ENCODE measurements around the gene SLC38A8. TPM values are rescaled to one million over a fixed set of nuclear protein-coding genes. Genes with fewer than 3 reads are reported as not detected.

Gene SLC38A8
- total RNA-seq, 1 experiment from 2014 or later = not detected

DNA sequence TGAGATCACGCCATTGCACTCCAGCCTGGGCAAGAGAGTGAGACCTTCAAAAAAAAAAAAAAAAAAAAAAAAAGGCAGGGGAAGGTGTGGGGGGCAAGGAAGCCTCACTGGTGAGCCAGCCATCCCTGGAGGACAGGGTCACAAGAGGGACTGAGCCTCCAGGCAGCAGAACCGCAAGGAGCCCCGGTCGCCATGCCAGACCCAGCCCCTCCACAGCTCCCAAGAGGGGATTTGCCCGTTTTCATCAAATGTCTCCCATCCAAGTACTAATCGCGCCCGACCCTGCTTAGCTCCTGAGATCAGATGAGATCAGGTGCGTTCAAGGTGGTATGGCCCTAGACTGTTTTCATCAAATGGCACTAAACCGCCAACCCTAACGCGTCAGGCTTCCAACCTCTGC is 2.9 kb downstream of the SLC38A8 start:
- in situ Hi-C loops (cut with HindIII; ENCODE audit: low sequenced_read_pairs) = no loop called here
- DNase-seq (ENCODE audit: low spot score) = no peak

DNA sequence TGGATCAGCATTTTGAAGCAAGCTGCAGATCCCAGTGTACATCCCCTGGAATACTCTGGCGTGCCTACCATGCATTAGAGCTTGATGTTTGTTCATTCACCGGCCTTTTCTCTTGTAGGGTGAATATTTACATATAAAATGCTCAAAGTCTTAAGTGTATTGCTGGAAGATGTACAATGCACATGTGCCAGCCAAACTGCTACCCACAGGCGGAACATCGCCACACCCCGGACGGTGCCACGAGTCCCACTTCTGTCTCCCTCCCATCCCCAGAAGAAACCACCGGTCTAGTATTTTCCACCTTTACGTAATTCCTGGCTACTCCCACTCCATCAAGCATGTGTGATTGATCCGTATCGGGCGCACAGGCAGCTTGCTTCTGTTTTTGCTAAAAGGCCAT is 4.1 kb downstream of the SLC38A8 start:
- DNase-seq (ENCODE audit: low spot score) = no peak
- in situ Hi-C loops (cut with HindIII; ENCODE audit: low sequenced_read_pairs) = no loop called here

DNA sequence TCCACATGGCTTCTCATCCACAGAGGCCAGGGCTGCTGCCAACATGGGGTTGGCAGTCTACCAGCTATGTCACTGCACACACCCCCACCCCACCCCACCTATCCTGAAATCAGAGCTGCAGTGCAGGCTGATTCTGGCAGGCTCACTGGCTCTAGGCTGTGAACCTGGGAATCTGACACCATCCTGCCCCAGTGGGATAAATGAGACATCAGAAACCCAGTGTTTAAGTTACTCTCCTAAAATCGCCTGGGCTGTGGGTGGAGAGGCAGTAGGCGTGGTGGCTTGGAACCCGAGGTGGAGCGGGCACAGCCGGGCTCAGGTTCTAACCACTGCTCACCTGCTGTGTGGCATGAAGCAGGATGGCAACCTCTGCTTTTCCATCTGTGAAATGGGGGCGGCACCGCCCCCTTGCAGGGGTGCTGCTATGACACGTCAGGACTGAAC is 5.6 kb downstream of the SLC38A8 start:
- DNase-seq (ENCODE audit: low spot score) = no peak
- in situ Hi-C loops (cut with HindIII; ENCODE audit: low sequenced_read_pairs) = no loop called here

DNA sequence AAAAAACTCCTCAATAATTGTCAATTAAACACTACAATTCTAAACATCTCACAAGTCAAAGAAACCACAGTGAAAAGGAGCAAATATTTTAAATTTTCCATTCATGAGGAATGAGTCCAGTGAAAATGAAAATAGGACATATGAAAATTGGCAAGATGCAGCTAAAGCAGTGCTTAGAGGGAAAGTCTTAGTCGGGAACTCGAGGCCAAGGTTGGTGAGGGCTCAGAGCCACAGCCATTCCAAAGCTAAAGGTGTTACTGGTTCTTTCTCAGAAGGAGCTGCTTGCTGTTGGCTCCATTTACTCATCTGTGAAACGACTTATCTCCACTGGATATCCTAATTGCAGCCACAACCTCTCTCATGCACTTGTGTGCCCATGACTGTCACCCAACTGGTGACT is 6.5 kb downstream of the SLC38A8 start:
- in situ Hi-C loops (cut with HindIII; ENCODE audit: low sequenced_read_pairs) = no loop called here
- no peak for DNase-seq (ENCODE audit: low spot score)

DNA sequence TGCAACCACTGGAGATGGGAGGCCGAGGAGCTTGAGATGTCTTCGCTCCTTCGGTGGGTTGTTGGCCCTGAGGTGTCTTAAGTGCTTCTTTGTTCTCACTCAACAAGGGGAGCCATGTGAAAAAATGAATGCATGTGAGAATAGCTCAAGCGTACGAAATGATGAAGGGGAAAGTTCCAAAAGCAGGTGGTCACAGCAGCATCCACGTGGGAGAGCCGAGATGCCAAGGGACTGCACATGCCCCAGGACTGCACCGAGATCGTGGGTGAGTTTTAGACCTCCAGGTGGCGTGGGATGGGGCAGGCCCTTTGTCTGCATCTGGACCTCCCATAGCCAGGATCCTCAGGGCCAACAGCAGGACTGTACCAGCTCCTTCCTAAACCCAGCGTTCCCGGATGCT is 8.1 kb downstream of the SLC38A8 start:
- in situ Hi-C loops (cut with HindIII; ENCODE audit: low sequenced_read_pairs) = no loop called here
- no peak for DNase-seq (ENCODE audit: low spot score)

DNA sequence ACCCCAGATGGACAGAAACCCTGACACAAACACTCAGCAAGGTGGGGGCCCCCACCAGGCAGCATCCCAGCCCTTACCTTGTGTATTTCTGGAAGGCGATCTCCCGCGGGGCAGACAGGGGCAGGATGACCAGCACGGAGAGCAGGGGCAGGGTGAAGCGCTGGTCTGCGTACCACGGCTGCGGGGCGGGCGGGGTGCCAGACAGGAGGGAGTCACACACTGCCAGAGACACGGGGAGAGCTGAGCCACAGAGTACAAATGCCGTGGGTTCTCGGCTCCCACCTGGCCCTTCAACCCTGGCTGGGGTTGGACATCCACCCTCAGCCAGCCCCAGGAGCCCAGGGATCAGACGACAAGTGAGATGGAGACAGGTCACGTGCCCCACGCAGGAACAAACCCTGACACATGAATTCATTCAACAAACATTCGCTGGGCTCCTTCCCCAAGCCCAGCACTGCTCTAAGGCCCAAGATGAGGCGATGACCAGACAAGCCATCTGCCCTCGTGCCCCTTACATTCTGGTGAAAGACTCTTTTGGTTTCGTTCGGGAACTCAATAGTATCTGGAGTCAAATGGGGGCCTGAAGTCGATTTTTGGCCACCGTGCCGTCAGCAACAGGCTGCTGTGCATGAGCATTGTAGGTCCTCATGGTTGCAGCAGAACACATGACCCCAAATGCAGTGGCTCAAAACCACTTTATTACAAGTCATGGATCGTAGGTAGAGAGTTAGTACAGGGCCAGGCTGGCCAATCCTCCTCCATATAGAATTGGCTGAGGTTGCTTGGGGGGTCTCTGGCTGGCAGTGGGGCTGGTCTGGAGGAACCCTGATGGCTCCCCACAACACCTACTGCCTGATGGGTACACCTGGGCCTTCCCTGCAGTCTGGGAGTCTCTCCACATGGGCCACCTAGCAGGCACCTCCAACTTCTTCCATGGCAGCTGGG is 9.1 kb downstream of the SLC38A8 start:
- no peak for DNase-seq (ENCODE audit: low spot score)
- in situ Hi-C loops (cut with HindIII; ENCODE audit: low sequenced_read_pairs) = no loop called here

DNA sequence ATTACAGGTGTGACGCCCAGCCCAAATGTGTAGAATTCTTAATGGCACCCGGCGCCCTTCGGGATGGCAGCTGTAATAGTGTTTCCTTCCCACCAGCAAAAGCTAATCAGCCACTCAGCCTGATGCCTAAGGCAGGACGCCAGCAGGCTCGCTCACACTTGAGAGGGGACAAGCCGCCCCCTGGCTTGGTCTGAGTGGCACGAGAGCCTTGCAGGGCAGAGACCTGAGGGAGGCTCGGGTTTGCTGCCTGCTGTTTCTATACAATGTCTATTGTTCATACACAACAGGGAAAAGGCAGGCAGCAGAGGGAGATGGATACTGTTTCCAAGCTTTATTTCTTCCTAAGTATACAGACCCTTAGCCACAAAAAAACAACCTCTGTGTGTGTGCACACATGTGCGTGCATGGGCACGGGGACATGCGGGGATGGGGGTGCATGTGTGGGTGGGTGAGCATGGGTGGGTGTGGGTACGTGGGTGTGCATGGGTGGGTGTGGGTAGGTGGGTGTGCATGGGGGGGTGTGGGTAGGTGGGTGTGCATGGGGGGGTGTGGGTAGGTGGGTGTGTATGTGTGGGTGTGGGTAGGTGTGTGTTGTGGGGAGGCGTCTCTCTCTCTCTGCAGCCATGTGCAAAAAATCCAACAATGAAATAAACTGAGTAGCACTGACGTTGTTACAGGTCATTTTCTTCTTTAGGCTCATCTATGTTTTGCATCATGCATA is 10.0 kb downstream of the SLC38A8 start:
- in situ Hi-C loops (cut with HindIII; ENCODE audit: low sequenced_read_pairs) = no loop called here
- DNase-seq (ENCODE audit: low spot score) = no peak

DNA sequence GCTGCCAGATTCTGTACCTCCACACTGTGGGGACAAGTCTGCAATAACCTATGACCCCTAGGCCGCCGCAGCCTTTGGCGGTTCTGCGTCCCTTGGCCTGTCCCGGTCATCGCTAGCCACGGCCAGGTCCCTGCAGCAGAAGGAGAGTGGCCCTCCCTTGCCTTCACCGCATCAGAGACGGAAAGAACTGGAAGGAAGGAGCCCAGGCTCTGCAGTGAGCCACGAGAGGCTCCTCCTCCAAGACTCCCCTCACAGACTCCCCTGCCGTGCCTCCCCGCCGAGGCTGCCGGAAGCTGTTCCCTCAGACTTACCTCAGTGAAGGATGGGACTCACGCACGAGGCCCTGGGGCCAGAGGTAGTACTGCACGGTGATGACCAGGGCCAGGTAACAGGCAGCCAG is 11.0 kb downstream of the SLC38A8 start:
- in situ Hi-C loops (cut with HindIII; ENCODE audit: low sequenced_read_pairs) = no loop called here
- no peak for DNase-seq (ENCODE audit: low spot score)

DNA sequence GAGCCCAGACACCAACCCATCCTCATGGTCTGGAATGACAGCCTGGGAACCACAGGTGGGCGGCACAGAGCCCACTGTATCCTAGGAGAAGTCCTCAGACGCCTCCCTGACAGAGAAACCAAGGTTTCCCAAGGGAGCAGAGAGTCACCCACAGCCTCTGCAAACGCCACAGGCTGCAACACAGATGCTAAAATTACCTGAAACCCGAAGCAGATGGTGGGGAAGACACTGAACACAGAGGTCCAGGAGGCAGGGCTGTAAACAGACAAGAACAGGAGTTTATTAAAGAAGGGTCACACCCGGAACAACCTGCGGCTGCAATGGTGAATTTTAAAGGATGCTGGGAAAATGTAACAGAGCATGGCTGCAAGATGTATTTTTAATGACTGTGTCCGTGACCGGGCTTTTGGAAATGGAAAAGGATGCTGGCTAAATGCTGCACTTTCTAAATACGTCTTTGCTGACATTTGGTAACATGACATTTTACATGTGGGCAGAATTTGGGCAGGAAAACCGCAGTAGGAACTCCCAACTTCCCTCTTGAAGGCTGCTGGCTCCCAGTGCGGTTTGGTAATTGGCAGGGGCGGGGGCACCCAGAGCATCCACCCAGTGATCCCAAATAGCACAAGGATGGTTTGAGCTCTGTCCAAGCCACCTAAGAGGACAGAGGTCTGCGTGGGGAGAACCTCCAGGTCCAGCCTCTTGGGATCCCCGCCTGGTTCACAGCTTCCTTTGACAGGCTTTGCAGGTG is 13.1 kb downstream of the SLC38A8 start:
- DNase-seq (ENCODE audit: low spot score) = no peak
- in situ Hi-C loops (cut with HindIII; ENCODE audit: low sequenced_read_pairs) = no loop called here

DNA sequence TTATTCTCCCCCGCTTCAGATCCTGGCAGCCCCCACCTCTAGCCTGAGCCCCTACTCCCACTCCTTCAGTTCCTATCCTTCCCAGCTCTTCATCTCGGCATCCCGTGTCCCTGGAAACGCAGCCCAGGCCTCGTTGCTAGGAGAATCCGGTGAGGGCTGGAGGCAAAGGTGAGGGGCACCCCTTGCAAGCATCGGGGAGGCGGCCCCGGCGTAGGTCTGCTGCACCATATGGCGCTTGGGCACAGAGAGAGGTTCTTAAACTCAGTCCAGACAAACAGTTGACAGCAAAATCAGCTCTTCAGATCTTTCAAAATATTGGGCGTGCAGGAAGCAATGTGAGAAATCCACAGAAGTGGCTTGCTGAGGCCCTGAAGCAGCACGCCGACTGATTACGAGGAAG is 15.0 kb downstream of the SLC38A8 start:
- peak; percentile 49 for DNase-seq (ENCODE audit: low spot score)
- in situ Hi-C loops (cut with HindIII; ENCODE audit: low sequenced_read_pairs) = no loop called here

DNA sequence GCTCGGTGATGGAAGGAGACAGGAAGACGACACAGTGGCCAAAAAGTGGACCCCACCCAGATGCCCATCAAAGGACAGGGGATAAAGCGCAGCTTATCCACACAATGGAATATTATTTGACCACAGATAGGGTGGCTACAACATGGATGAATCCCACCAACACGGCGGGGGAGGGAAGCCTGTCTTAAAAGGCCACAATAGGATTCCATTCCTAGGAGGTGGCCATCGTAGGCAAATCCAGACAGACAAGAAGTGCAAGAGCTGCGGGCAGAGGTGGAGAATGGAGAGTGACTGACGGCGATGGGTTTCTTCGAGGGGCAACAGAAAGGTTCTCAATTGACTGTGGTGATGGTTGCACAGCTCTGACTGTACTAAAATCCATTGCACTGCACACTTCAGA is 16.0 kb downstream of the SLC38A8 start:
- DNase-seq (ENCODE audit: low spot score) = no peak
- in situ Hi-C loops (cut with HindIII; ENCODE audit: low sequenced_read_pairs) = no loop called here

DNA sequence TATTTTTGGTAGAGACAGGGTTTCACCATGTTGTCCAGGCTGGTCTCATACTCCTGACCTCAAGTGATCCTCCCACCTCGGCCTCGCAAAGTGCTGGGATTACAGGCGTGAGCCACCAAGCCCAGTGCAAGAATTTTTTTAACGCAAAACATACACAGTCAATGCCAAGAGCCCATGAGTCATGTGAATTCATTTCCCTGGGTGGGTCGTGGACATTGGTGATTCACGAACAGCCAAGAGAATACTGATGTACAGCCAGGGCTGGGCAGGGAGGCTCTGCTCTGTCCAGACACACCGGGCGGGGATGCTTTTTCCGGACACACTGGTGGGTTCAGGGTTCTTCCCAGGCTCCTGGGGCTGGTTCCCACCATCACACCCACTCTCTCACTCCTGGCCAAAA is 17.7 kb downstream of the SLC38A8 start:
- DNase-seq (ENCODE audit: low spot score) = no peak
- in situ Hi-C loops (cut with HindIII; ENCODE audit: low sequenced_read_pairs) = no loop called here

DNA sequence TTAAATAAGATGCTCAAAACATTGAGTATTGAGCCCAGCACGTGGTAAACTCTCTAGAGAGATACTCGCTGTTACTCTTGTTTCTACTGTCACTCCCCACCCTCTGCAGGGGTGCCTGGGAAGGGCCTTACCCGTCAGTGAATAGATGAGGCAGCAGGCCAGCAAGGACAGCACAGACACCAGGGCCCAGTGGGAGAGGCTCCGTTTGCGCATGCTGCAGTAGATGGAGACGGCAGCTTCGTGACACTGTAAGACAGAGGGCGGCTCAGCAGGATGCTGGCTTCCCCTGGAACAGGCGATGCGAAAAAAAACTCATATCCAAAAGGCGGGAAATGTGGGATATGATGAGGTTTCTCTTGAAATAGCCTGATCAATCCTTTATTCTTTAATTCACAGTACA is 20.0 kb downstream of the SLC38A8 start:
- in situ Hi-C loops (cut with HindIII; ENCODE audit: low sequenced_read_pairs) = no loop called here
- peak; percentile 90 for DNase-seq (ENCODE audit: low spot score)

DNA sequence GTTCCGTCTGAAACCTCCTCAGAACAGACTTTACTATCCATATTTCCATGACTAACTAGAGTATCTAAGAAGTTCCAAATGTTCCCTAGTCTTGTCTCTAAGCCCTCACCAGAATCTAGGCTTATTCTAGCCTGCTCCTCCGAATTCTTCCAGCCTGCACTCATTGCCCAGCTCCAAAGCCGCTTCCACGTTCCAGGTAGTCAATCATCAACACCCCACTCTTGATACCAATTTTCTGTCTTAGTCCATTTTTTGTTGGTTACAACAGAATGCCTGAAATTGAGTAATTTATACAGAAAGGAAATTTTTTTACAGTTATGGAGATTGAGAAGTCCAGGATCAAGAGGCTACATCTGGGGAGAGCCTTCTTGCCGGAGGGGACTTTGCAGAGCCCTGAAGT is 21.1 kb downstream of the SLC38A8 start:
- DNase-seq (ENCODE audit: low spot score) = no peak
- in situ Hi-C loops (cut with HindIII; ENCODE audit: low sequenced_read_pairs) = no loop called here

DNA sequence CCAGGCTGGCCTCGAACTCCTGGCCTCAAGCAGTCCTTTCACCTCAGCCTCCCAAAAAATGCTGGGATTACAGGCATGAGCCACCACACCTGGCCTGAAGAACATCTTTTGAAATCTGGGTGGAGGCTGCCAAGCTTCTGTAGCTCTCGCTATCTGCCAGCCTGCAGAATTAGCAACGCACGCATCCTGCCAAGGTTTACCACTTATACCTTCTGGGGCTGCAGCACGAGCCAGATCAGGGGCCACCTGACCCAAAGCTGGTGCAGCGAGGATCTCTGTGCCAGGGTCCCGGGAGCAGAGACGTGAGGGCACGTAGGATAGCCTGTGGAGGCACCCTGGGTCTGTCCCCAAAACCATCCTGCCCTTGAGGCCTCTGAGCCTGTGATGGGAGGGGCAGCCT is 22.2 kb downstream of the SLC38A8 start:
- in situ Hi-C loops (cut with HindIII; ENCODE audit: low sequenced_read_pairs) = no loop called here

DNA sequence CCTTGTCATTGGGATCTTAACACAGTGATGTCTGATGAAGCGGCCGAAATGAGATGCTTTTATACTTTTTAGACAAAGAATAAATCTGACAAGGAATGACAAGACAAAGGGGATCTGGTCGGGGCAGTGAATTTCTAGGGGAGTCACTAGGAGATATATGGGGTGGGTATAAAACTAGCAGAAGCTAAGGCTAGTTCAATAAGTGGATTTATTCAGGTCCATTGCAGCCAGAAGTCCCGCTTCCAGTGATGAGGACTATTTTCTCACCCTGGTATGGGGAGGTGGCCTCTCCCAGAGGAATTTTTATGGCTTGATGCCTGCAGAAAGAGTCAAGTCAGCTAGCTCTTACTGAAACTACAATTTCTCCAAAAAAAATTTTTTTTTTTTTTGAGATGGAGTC is 23.9 kb downstream of the SLC38A8 start:
- no peak for DNase-seq (ENCODE audit: low spot score)
- in situ Hi-C loops (cut with HindIII; ENCODE audit: low sequenced_read_pairs) = no loop called here

More for the DNA sequence above, 22.2 kb downstream of the SLC38A8 start:
- peak; percentile 89 for DNase-seq (ENCODE audit: low spot score)

DNA sequence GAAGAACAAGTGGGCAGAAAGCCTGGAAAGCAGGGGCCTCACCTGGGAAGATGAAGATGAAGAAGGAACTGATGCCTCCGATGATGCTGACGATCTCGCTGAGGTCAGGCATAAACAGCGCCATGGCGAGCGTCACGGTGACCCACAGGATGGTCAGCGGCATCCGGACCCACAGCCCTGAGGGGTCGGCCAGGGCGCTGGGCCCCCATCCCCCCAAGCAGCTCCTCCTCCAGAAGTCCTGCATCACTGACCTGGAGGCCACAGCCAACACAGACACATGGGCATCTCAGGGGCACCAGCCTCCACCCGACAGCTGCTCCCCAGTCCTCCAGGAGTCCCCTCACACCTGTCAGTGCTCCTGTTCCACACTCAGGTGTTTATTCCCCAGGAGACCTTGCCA is 26.1 kb downstream of the SLC38A8 start:
- in situ Hi-C loops (cut with HindIII; ENCODE audit: low sequenced_read_pairs) = no loop called here
- DNase-seq (ENCODE audit: low spot score) = no peak

DNA sequence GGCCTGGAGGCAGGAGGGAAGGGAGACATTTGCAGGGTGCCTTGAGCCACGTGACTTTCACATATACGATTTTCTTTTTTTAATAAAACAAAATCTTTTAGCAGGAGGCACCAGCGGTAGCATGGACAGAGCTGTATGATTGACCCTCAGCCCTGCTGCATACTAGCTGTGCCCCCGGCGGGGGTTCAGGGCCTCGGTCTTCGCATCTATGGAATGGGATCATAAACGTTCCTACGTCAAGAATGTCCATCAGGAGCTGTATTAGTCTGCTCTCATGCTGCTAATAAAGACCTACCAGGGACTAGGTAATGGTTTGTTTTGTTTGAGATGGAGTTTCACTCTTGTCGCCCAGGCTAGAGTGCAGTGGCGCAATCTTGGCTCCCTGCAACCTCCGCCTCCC is 27.2 kb downstream of the SLC38A8 start:
- in situ Hi-C loops (cut with HindIII; ENCODE audit: low sequenced_read_pairs) = no loop called here
- DNase-seq (ENCODE audit: low spot score) = no peak

DNA sequence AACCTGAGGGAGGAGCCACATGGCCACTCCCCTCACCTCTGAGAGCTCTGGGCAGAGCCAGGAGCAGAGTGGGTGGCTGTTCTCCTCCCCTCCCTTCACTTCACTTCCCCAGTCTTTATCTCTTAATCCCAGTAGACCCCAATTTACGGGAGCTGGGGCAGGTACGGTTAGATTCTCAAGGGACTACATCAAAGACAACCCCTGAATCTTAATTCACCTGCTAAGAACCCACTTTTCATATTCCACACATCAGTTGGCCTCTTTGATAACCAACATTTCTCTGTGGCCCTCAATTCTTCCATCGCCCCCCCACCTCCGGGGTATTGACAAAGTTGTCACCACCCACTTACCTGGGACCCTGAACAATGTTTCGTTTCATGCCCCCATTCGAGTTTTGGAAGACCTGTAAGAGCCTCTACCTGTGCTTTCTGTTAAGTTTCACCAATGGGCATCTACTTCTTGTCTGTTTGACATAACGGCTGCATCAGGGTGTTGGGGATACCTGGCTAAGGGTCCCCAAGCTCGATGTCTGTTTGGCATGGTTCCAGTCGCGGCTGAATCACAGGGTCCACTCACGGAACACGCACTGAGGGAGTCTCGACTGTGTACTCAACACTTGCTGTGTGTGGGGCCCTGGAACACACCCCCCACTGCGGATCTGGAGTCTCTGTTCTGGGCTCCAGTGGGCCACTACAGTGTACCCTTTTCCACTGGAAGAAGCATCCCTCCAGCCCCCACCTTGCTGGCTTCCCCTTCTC is 27.8 kb downstream of the SLC38A8 start:
- in situ Hi-C loops (cut with HindIII; ENCODE audit: low sequenced_read_pairs) = no loop called here
- DNase-seq (ENCODE audit: low spot score) = no peak

Data from G401 (cell line).